GM23338 (cell line): Measurements from ENCODE around the gene ANKIB1.

Experiments used
- JUNB ChIP-seq: IDR thresholded peaks from one replicate; pipeline ENCODE4 v1.6.1; 2016; ENCODE audit warnings: antibody characterized with exemption; ENCODE audit not compliant: unreplicated experiment
- TF ChIP-seq, protein P1 (sequence below), 2 experiments: fragments of 200-600 bp in 1 of 2; sonication (generic) in 1 of 2; conservative IDR thresholded peaks; 2 replicates each; pipeline versions ENCODE4 v1.5.1 to v1.6.1; 2016 to 2017; ENCODE audit warnings: antibody characterized with exemption in 2 of 2, low read depth in 2 of 2, mild to moderate bottlenecking in 2 of 2, moderate library complexity in 1 of 2

DNA sequence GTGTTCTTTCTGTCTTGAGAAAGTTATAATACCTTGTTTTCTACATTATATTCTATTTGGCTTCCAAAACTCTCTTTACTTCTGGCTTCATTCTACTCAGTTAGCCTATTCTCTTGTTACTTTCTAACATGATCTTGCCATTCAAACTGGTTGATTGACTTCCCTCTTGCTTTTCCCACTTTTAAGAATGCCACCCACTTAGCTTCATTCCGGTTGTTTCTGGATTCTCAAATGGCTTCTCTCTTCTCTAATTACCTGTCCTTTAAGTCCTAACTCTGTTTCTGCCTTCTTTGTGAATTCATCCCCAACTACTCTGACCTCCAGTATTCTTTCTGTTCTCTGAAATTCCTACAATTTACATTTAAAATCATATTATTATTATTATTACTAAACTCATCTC lies 52.0 kb downstream of the ANKIB1 start:
- TF ChIP-seq JUNB, result no peak
- TF ChIP-seq, protein P1, sequence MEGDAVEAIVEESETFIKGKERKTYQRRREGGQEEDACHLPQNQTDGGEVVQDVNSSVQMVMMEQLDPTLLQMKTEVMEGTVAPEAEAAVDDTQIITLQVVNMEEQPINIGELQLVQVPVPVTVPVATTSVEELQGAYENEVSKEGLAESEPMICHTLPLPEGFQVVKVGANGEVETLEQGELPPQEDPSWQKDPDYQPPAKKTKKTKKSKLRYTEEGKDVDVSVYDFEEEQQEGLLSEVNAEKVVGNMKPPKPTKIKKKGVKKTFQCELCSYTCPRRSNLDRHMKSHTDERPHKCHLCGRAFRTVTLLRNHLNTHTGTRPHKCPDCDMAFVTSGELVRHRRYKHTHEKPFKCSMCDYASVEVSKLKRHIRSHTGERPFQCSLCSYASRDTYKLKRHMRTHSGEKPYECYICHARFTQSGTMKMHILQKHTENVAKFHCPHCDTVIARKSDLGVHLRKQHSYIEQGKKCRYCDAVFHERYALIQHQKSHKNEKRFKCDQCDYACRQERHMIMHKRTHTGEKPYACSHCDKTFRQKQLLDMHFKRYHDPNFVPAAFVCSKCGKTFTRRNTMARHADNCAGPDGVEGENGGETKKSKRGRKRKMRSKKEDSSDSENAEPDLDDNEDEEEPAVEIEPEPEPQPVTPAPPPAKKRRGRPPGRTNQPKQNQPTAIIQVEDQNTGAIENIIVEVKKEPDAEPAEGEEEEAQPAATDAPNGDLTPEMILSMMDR (conservative IDR thresholded peaks at IDR 0.05; ENCODE audit: low read depth in 2 of 2), result no peak
